Peyer's patch (tissue), 4 donors: ENCODE measurements around the gene SPATS2.

Source experiments
- CTCF ChIP-seq, 6 experiments: fragments of 450-650 bp in 4 of 6; fragments of 200-600 bp in 2 of 6; sonication (generic) in 1 of 6; IDR thresholded peaks; one replicate each; pipeline ENCODE4 v1.5.1; 2017 to 2019; ENCODE audit warnings: antibody characterized with exemption in 6 of 6, mild to moderate bottlenecking in 3 of 6, moderate library complexity in 1 of 6
- POLR2A ChIP-seq, 2 donors: fragments of 450-650 bp; IDR thresholded peaks; one replicate each; pipeline ENCODE4 v1.5.1; 2017; ENCODE audit warnings: antibody characterized with exemption in 2 of 2, mild to moderate bottlenecking in 2 of 2, moderate library complexity in 2 of 2

- TF ChIP-seq CTCF (IDR thresholded peaks at IDR 0.05) (no peak), POLR2A (IDR thresholded peaks at IDR 0.05) (no peak)
These were observed 145.3 kb downstream of the SPATS2 start for GRCh38 chr12:49512546-49512945.
